Erythroblast (primary cell): ENCODE data around the gene PSMC1.

Experiments used
- DNase-seq, 2 experiments: peaks; one replicate each; lab custom pipeline; 2025; lab: John Stamatoyannopoulos, UW
- GATA1 ChIP-seq: IDR thresholded peaks from 2 replicates; pipeline ENCODE4 v1.6.1; 2011; ENCODE audit warnings: low read depth, mild to moderate bottlenecking, control low read depth, low read length, moderate library complexity
- POLR2A ChIP-seq: IDR thresholded peaks from 2 replicates; pipeline ENCODE4 v1.6.1; 2011; ENCODE audit warnings: mild to moderate bottlenecking, low read length

The PSMC1 gene

GRCh38 chr14:90288651-90289355 lies 32.5 kb downstream of the PSMC1 start:
- TF ChIP-seq GATA1 (no peak), POLR2A (no peak)
- no peak for DNase-seq

DNA sequence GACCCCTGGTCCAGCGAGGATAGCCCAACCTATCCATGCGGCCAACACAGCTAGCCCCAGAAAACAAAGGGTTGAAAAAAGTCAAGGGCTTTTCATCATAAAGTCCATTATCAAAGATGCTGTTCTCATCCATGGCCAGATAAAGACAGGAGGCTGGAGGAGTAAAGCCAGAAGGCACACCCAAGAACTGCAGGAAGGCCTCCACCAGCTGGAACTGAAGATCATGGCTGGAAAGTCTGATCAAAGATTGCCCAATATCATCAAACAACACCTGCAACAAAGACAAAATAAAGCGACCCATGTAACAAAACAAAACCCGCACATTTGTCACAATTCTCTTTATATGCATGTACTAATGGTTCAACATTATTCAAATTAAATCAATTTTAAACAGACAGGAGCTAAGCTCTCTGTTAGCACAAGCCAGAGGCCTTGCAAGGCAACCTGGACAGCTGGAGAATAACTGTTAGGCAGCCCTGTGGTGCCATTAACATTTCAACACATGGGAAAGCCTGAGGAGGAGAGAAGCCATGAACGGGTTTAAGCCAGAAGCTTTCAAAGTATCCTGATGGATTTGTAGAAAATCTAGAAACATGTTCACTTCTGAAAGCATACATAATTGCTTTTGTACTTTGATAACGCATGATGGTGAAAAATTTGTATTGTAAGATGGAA lies 34.1 kb downstream of the PSMC1 start:
- TF ChIP-seq POLR2A = no peak
- TF ChIP-seq GATA1 = no peak
- peak; percentile 22 to 57 for DNase-seq

DNA sequence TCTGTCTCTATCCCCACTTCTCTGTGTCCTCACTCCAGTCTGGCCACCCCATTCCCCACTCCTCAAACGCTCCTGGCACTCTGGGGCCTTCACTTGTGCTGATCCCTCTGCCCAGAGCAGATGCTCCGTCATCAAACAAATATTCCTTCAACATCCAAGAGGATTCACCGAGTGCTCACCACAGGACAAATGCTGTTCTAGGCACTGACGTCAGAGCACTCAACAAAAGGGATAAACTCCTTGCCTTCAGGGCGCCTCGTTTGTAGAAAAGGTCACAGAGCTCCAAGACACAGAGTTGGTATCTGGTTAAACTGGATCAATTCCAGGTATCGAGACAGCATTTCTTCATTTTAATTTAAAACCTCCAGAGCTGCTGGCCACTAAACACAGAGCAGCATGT lies 35.3 kb downstream of the PSMC1 start:
- DNase-seq = no peak

DNA sequence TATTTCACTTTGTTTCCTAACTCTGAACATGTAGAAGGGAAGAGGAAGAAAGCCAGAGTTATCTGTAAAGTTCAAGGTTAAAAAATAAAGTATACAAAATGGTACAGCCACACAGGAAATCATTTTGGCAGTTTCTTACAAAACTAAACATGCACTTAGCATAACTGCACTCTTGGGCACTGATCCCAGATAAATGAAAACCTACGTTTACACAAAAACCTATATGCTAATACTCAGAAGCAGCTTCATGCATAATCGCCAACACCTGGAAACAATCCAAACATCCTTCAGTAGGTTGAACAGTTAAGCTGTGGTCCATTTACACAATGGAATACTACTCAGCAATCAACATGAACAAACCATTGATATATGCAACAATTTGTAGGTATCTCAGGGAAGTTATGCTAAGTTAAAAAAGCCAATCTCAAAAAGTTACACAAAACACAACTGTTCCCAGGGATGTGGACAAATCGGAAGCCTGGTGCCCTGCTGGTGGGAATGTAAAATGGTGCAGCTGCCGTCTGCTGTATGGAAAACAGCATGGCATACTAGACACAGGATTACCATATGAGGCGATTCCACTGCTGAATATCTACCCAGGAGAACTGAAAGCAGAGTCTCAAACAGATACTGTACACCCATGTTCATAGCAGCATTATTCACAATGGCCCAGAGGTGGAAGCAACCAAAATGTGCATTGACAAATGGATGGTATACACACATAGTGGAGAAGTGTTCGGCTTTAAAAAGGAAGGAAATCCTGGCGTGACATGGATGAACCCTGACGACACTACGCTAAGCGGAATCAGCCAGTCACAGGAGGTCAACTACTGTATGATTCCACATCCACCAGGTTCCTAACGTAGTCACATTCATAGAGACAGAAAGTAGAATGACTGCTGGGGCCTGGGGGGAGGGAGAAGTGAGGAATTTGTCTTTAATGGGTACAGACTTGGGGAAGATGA lies 37.7 kb downstream of the PSMC1 start:
- no peak for TF ChIP-seq POLR2A
- TF ChIP-seq GATA1 = no peak
- no peak for DNase-seq

More for the DNA sequence above, 35.3 kb downstream of the PSMC1 start:
- TF ChIP-seq POLR2A (no peak), GATA1 (no peak)

DNA sequence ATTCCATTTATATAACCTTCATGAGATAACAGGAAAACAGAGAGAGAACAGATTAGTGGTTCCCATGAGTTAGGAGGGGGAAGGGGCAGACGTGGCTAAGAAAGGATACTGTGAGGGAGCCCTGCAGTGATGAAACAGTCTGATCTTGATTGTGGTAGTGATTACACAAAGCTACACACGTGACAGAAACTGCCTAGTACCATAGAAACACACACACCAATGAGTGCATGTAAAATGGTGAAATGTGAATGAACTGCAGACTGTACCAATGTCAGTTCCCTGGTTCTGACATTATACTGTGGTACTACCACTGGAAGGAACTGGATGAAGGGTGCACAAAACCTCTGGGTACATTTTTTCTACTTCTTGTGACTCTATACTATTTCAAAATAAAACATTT lies 38.5 kb downstream of the PSMC1 start:
- peak; percentile 24 to 36 for DNase-seq
- TF ChIP-seq GATA1 (no peak), POLR2A (no peak)

DNA sequence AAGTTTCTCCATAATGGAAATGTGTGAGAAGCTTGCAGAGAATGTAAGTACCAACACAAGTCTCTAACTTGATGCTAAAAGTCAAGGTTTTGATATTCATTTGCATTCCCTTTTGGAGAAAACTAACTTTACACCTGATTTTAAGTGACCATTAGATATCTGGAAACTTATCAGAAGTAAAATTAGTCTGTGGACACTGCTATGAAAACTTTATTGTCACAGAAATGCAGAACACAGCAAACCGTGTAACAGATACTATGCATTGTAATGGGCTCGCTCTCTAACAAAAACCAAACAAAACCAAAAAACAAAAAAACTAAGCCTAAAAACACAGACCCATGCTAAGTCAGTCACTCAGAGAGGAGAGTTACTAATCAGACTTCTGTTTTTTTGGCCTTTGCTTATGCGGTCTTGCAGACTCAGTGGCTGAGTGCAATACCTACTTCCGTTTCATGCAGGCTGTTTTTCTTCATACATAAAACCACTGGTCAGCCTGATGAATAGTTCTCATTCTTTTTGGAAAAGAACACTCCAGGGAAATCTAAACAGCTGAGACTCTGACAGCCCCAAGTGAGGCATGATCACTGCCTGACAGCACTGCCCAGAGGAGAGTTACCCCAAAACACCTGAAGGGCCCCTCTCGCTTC lies 39.6 kb downstream of the PSMC1 start:
- DNase-seq = no peak
- no peak for TF ChIP-seq POLR2A
- no peak for TF ChIP-seq GATA1

- DNase-seq = no peak
- TF ChIP-seq GATA1 (no peak), POLR2A (no peak)
These were observed 40.3 kb downstream of the PSMC1 start for GRCh38 chr14:90296641-90297040.

DNA sequence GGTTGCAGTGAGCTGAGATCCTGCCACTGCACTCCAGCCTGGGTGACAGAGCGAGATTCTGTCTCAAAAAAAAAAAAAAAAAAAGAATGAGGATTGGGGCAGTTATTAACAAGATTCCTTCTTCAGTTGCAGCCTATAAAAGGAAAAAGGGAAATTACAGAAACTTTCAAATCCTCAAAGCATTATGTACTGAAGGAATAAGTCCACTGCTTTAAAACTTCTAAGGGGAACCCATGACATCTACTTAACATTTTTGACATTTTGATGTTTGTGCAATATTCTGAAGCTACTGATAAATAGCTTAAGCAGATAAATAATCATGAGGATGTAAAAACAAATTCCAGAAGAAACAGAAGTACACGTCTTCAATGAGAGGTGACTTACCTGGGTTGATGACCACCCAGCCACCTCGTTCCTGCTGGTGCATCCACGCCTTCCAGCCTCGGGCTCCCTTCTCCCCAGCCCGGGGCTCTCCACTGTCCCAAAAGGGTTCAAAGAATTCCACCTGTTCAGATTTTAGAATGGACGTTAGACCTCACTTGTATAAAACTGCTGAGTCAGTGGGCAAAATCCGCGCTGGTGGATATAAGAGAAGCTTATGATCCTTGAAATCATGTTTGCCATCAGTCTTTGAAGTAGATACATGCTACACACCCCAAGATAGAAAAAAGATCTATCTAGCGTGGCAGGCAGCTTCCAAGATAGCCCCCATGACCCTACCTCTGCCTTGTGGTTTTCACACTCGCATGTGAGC lies 41.7 kb downstream of the PSMC1 start:
- no peak for TF ChIP-seq GATA1
- TF ChIP-seq POLR2A = no peak
- no peak for DNase-seq

DNA sequence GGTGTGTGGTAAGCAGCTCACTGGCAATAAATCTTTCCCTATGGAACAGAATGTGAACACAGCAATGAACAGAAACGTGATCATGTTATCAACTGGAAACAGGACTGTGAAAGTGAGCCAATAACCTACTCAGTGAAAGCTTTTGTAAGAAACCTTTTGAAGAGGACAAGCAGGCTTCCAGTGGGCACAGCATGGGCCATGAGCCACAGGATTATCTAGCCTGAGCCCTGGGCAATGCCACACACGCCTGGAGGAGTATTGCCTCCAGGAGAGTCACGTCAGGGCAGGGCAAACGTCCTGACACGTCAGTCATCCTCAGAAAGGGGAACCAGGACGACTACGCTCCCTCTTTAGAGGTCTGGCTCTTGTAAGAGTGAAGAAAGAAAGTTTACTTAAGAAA lies 43.1 kb downstream of the PSMC1 start:
- TF ChIP-seq POLR2A (no peak), GATA1 (no peak)
- no peak for DNase-seq

DNA sequence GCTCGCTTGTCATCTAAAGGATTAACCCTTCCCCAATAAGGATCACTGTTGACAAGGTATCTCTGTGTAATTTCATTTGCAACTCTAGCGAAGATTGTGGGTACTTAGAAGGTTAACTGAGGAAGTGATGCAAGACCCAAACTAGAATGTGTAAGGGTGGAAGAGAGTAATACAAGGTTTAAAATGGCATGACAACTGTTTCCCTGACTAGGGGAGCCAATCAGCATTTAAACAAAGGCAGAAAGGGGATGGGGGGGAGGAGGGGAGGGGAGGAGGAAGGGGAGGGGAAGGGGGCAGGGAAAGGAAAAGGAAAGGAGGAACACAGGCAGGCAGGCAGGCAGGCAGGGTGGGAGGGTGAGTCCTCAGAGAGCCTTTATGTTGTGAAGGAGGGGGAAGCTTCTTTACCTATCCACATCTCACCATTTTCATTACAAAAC lies 44.3 kb downstream of the PSMC1 start:
- TF ChIP-seq POLR2A (no peak), GATA1 (no peak)
- peak; percentile 28 to 36 for DNase-seq

DNA sequence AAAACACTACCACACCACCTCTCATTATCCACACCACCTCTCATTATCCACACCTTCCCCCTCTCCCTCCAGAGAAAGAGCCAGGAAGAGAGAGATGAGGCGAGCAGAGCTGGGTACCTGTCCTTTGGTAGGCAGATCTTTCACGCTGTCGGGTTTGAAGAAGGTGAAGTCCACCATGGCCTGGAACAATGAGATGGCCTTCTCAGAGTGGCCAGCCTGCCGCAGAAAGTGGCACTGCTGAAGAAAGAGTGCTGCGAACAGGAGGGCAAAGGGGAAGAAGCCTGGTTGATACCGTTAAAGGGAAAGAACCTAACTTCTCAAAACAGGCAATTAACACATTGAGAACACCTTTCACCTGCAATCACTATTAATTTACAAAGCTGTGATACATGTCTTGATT lies 44.8 kb downstream of the PSMC1 start:
- peak in 1 of 2 experiments; percentile 28 for DNase-seq
- TF ChIP-seq GATA1 (no peak), POLR2A (no peak)

DNA sequence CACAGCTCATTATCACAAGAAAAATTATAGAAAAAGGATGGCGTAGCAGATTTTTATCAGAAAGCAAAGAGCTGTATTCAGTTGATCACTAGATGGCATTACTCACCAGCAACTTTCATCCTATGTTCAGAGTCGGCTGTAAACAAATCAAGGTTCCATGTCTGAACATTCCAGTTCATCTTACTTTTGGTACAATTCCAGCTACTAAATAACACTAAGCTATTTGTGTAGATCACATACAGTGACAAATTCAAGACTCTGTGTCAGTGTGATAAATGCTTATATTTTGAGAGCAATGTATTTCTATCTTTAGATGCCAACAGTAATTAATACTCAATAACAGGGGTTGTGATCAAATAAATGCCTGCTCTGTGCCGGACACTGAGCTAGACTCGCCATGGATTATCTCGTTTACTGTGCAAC lies 45.3 kb downstream of the PSMC1 start:
- DNase-seq = peak; percentile 63 to 68
- no peak for TF ChIP-seq GATA1
- TF ChIP-seq POLR2A = no peak
